ENCODE measurements around the gene SETD2.

GRCh38 chr3:47176582-47176981, 12.7 kb upstream of the SETD2 start:
- TF ChIP-seq, protein P1, sequence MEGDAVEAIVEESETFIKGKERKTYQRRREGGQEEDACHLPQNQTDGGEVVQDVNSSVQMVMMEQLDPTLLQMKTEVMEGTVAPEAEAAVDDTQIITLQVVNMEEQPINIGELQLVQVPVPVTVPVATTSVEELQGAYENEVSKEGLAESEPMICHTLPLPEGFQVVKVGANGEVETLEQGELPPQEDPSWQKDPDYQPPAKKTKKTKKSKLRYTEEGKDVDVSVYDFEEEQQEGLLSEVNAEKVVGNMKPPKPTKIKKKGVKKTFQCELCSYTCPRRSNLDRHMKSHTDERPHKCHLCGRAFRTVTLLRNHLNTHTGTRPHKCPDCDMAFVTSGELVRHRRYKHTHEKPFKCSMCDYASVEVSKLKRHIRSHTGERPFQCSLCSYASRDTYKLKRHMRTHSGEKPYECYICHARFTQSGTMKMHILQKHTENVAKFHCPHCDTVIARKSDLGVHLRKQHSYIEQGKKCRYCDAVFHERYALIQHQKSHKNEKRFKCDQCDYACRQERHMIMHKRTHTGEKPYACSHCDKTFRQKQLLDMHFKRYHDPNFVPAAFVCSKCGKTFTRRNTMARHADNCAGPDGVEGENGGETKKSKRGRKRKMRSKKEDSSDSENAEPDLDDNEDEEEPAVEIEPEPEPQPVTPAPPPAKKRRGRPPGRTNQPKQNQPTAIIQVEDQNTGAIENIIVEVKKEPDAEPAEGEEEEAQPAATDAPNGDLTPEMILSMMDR (IDR thresholded peaks at IDR 0.05; ENCODE audit: low read depth, low read length) = no peak
- no peak for TF ChIP-seq POLR2A (IDR thresholded peaks at IDR 0.05; ENCODE audit: extremely low read depth, insufficient read length)
- no peak for TF ChIP-seq MAX (IDR thresholded peaks at IDR 0.05; ENCODE audit: low read depth, low read length)
- no peak for TF ChIP-seq MYC (IDR thresholded peaks at IDR 0.05; ENCODE audit: low read depth, low read length)

Data from NB4 (cell line).